Caki2 (cell line): ENCODE measurements around the gene ARHGEF16. TPM values are rescaled to one million over a fixed set of nuclear protein-coding genes. Genes with fewer than 3 reads are reported as not detected.

Experiments used
- DNase-seq: peaks from one replicate; pipeline ENCODE4 v3.0.0-alpha.2; 2015; ENCODE audit warnings: low read depth
- in situ Hi-C: cut with HindIII; loops from 2 replicates; pipeline ENCODE4 v1.10.0; 2016; ENCODE audit warnings: low sequenced_read_pairs, low pct_unique_long_range_greater_than_20kb, mixed read lengths
- total RNA-seq: library from RNA; depleted of rRNA; stranded (reverse); fragments of >200 nt; shearing (Covaris generic); gene quantifications from 2 replicates; pipeline ENCODE4 v1.2.3, GENCODE V29; 2014; ENCODE audit warnings: low replicate concordance

ARHGEF16 gene
- total RNA-seq, 1 experiment from 2014 or later: 3.3 TPM

DNA sequence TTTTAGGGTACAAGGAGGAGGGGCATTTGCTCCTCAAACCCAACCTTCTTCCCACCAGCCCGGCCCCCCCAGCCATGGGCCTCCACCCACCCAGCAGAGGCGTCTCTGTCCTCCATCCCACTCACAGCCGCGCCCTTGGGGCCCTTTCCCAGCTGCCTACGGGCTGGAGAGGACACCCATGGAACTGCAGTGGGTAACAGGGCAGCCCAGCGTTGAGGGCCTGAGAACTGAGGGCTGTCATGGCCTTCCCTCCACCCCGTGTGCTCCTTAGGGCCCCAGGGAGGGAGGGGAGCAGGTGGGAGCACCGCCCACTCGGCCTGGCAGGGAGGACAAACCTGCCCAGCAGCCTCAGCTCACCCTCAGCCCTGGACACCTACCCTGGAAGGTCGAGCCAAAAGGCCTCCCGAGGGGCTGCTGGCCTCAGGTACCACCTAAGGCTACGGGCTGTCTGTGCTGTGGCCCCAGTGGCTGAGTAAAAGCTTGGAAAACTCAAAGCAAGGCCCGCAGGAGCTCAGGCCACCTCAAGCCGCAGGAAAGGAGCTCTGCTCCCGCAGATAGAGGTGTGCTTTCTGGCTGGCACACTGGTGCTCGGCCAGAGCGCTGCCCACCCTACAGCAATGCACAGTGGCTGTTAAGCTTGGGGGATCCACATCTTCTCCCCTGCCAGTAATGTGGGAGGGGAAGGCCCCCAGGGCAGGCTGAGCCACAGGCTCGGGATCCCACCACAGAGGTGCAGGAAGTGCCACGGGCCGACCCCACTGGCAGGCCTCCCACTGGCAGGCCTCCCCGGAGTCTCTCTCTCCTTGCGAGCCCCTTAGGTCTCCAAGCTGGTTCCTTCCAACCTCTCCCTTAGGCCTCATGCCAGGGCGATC, 2.2 kb upstream of the ARHGEF16 start:
- in situ Hi-C loops: no loop called here
- DNase-seq: no peak

DNA sequence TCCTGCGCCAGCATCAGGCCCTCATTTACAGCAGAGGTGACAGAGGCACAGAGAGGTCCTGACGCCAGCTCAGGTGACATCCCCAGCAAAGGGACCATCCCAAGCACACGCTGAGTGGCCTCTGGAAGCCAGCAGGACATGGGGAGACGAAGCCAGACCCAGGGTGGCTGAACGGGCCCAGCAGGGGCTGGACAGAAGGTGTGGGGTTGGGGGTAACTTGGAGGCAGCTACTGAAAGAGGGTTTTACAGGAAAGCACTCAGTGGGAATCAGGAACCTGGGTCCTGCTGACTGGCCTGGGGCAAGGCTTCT, 1.6 kb upstream of the ARHGEF16 start:
- in situ Hi-C loops: no loop called here
- DNase-seq: no peak

DNA sequence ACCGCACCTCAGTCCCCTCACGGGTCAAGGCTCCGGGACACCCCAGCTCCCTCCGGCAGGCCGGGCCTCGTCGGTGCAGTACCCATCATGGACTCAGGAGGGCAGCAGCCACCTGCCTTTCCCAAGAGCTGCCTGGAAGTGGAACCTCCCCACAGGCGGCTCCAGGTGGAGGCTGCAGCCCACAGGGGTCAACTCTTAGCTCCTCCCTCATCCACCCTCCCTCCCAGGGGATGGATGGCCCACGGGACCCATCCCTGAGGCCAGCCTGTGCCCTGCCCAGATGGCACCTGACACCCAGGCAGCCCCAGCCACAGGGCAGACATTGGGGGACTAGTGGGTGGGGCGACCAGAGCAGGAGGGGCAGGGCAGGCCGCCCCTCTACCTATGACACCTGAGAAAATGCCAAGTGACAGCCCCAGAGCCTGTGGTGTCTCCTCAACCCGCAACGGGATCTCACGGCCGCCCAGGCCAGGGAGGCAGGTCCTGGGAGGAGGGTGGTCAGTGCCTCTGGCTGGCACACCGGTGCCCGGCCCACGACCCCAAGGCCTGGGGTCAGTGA, 1.2 kb upstream of the ARHGEF16 start:
- in situ Hi-C loops: no loop called here
- peak; percentile 60 for DNase-seq

DNA sequence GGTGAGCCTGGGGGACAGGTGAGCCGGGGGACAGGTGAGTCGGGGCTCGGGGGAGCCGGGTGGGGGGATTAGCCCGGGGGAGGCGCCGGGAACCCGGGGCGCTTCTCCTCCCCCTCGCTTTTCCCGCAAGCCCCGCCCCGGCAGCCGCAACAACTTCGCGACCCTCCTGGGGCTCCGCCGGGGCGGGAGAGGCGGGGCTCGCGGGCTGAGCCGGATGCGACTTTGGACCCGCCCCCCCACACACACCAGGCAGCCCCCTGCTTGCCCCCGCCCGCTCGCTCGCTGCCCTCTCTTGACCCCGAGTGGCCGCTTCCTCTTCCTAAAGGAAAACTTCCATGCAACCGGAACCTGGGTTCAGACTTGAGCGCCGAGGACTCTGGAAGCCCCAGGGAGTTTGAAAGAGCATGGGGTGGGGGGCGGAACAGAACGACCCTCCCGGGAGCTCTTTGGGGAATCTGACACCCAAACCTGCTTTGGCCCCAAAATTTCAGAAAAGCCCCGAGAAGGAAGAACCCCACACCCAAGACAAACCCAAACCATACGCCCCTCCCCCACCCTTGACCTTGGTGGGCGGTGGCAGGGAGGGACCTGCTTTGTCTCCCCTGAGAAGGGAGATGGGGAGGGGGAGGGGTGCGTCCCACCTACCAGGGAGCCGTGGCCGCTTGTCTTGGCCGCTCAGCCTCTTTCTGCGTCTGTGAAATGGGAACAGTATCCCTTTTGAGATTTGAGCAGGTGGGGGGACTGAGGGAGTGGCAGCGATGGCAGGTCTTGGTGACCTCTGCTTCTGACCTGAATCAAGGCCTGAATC, 550 bp downstream of the ARHGEF16 start:
- in situ Hi-C loops: no loop called here
- DNase-seq: no peak

DNA sequence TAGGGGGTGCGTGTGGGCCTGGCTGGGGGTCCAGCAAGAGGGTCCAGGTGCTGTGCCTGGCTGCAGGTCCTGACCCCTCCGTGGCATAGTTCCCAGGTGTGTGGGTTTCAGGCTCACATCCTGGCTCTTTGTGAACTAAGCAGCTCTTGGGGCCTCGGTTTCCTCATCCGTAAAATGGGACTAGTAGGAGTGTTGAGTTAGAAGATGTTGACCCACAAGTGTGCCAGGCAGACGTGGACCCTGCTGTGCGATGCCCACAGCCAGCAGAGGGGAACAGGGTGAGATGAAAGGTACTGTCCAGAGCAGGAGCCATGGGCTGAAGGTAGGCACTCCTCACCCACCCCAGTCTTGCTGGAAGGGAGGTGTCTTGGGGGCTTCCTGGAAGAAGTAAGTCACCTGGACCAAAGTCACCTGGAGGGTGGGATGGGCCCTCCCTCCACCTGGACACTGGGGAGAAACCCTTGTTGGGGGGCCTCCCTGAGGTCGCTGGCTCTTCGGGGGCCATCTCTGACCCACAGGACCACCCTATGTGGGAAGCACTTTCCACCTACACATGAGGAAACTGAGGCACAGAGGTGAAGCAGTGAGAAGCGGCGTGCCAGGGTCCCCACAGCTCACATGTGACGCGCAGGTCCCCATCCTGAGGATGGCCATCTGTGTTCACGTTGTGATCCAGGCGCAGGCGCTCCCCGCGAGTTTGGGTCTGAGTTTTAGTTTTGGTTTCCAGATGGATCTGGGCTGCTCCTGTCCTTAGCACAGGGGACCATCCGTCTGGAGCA, 1.4 kb downstream of the ARHGEF16 start:
- DNase-seq: no peak
- in situ Hi-C loops: no loop called here

DNA sequence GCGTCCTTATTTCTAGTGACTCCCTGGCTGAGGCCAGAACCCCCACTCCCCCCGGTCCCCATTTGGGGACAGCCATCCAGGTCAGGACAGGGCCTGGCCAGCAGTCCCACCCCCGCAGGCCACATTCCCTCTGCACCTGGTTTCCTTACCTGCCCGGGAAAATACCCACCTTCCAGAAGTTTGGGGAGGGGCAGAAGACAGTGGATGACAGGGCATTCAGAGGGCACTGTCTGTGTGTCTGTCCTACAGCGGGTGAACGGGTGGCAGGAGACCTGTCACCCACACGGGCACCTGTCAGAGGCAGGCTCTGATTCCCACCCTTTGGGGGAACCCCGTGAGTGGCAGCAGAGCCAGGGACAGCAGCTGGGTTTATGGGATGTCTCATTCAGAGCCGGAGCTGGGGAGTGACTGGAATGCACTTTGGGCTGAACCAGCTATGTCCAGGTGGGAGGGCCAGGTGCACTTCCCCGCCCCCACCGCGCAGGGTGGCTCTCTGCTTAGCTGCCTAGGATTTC, 2.0 kb downstream of the ARHGEF16 start:
- in situ Hi-C loops: no loop called here
- no peak for DNase-seq

DNA sequence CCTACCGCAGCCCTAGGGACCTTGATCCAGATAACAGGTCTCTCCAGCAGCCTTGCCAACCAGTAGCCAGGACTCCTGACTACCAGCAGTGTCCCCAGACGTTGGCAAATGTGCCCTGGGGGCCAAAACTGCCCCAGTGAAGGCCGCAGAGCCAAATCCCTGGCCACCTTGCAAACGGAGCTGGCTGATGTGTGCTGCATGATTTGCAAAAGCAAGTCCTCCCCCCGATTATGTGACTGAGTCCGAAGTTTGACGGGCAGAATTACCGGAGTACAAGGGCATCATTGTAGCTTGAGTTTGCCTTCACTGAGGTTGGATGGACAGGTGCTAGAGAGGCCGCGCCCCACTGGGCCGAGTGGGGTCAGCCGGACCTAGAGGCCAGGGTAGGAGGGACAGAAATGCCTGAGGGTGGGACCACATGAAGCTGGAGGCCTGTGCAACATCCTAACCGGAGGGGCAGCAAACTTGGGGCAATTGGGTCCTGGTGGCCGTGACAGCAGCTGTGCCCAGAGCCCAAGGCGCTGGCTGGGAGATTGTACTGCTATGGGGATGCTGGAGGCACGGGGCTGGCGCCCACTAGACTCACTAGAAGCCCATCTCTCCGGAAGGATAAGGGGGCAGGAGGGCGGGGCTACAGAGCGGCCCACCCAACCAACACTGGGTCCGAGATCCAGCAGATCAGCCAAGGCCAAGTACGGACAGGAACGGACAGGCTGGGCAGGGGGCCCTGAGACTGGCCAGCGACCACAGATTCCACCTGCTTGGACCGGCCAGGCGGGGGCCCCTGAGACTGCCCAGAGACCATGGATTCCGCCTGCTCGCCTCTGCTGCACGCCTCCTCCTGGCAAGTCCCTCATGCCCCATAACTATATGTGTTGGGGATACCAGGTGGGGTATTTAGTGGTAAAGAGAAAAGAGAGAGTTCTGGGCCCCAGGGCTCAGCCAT, 2.8 kb downstream of the ARHGEF16 start:
- in situ Hi-C loops: no loop called here
- DNase-seq: no peak

DNA sequence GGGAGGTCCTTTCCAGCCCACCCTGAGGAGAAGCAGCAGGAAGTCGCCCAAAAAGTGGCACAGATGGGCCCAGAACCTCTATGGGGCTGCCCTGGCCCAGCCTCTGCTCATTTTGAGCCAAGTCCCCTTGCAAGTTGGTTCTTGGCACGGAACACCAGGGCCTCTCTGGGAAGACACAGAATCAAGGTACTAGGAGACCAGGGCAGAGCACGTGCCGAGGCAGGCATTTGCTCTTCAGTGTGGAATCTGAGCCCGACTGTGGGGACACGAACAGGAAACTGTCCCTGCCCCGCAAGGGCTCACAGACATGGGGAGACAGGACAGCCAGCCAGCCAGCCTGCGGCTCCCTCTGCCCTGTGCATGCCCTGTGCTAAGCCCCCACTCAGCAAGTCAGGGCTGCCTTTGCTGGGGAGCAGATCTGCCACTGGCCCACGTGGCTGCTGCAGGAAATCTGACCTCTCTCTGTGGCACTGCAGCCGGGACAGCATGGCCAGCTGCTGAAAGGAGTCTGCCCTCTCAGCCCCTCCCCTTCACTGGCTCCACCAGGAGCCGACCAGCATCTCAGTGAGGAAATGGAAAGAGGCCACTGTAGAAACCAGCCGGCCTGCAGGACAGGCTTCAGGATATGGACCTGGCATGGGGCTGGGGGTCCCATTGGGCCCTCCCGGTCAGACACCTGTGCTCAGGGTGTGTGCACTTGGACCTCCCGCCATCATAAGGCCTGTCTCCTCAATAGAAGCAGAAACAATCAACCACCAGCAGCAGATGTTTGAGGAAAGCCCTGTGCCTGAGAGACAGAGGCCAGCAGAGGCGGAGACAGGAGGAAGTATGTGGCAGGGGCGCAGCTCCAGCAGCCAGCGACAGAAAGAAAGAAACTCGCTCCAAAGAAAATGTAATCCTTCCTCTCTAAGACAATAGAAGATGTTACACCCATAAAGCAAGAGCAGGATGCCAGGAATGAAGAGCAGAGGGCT, 3.7 kb downstream of the ARHGEF16 start:
- in situ Hi-C loops: no loop called here
- DNase-seq: no peak

DNA sequence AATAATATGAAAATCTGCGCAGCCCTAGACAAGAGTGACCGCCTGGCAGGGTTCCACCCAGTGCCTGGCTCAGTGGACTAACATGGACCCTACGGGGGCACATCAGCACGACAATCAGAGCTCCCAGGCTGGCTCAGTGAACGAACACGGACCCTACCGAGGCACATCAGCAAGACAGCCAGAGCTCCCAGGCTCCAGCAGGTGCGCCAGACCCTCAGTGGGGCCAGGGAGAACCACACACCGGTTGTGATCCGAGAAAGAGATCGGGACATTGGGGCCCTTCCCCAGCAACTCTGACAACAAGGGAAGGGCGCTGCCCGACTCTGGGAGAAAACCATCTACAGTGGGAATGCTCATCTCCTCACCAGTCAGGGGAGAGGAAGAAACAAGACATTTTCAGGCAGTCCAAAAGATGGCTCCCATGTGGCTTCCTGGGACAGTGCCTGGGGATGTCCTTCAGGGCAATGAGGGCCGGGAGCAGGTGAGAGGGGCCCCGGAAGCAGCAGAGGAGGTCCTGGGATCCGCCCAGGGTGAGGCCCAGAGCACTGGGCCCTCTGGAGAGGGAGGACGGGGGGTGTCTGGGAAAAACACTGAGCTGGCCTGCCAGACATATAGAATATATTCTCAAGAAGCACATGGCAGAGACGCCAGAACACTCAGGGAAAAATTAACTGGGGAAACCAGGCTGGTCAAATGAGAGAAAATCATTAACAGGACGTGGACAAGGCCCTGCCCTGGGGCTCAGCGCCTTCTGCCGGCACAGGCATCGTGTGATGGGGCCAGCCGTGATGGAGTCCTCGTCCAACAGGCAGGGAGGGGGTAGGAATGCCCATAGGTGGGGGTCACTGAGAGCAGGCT, 4.8 kb downstream of the ARHGEF16 start:
- no peak for DNase-seq
- in situ Hi-C loops: no loop called here

DNA sequence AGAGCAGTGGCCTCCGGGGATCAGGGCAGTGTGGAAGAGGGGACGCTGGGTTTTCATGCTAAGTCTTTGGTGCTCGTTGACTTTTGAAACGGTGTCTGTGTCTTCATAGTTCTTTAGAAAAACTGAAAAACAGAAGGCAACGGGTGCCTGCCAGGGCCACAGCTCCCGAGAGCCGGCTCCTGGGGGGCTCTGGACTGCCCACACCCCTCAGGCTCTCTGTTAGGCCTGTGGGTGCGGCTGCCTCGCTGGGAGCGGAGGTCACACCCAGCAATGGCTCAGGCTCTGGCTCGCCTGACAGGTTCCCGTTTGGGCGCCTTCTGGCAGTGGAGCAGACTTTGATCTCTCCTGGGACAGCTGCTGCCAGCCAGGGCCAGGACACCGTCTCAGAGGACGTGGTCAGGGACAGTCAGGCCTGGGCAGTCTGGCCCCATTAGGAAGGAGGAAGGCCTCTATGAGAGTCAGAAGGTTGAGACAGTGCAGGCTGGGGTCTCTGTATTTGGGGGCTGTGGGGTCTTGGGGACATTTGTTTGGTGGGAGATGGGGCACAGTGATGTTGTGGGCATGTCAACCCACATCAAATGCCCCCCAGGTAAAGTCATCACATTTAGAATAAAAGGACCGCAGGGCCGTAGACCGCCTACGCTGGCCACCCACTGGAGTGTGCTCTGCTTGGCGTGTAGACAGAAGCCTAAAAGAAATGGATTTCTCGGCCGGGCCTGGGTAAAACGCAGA, 5.6 kb downstream of the ARHGEF16 start:
- no peak for DNase-seq
- in situ Hi-C loops: no loop called here

DNA sequence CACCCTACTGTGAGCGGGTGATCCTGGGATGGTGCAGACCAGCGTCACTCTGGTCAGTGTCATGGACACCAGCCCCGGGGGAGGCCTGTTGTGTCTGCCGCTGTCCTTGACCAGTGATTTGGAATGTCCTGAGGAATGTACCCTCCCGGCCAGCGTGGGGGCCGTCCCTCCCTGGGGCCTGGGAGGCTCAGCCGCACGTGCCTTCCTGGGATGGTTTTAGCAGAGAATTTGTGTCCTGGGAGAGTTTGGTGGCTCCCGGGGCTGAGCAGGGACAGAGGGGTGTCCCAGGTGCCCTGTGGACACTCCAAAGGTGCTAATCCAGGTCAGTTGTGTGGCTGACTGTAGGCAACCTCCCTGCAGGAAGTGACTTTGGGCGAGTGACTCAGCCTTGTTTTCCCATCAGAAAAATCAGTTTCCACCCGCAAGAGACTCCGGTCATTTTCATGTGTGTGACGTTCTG, 6.2 kb downstream of the ARHGEF16 start:
- in situ Hi-C loops: no loop called here
- no peak for DNase-seq

DNA sequence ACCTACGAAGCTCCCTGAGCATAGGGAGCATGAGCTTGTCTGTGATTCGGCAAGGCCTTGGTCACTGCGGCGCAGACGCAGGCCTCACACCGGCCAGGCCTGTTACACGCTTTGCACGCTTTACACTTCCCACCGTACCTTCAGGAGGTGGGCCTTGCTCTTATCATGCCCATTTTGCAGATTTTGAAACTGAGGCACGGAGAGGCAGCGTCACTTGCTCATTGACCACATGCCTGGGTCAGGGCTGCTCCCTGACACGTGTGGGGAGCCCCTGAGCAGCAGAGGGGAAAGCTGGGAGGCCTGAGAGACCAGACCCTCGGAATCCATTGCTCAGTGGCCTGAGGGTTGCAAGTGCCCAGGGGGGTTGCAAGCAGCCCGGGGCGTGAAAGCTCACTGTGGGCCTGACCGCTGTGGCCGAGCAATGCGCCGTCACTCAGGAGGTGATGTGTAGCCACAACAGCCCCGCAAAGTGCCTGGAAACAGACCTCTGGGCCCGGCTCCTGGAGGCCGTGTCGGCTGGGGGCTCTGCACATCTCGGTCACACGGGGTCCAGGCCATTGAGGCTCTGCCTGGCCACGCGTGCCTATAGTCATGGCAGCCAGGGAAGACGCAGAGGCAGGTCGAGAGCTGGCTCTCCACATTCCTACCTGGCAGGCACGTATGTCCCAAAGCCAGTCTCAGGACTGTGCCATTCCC, 6.9 kb downstream of the ARHGEF16 start:
- DNase-seq: no peak
- in situ Hi-C loops: no loop called here

DNA sequence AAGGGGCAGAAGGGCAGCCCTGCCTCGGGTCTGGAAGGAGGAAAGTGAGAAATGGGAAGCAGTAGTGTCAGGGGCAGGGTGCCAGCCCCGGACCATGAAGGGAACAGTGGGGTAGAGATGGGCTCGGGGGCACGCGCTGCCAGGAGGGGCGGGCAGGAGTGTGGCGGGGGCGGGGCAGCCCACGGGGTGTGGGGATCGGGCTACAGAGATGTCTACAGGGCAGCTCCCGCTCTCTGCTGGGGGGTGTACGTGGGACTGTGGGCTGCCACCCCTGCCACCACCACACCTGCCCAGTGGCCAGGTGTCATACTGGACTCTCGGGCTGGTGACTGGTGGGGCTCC, 7.4 kb downstream of the ARHGEF16 start:
- DNase-seq: no peak
- in situ Hi-C loops: no loop called here

DNA sequence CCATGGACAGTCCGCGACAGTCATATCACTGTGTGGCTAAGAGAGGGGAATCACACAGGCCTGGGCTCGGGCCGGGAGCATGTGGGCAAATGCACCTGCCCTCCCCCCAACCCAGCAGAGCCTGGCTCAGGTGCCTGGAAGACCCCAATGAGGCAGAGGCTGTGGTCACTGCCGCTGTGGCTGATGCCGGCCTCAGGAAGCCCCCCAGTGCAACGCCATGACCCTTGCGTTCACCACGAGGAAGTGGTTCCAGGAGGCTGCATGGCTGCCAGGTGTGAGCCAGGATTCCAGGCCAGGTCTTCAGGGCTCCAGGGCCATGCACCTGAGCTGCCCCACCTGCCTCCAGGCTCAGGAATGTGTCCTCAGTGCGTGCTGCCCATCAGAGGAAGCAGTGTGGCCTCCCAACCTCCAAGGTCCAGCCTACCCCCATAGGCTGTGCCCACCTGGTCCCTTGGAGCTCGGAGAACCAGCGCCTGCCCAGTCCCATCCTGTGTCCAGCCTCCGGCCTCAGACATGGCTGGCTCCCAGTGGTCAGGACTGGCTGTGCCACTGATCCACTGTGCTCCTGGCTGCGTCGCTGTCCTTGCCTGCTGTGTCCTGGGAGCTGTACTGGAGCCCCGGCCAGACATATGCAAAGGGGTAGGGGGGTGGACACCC, 8.0 kb downstream of the ARHGEF16 start:
- DNase-seq: no peak
- in situ Hi-C loops: no loop called here
